Measurements from ENCODE around the gene SNRNP25. TPM values are rescaled to one million over a fixed set of nuclear protein-coding genes. Genes with fewer than 3 reads are reported as not detected.

SNRNP25 gene
- total RNA-seq, 1 donor: 15.8 TPM

- no peak for DNase-seq (ENCODE audit: low read depth)
- no peak overlapping the region for H3K4me3 ChIP-seq (ENCODE audit: low read depth, low read length)
- TF ChIP-seq CTCF (IDR thresholded peaks at IDR 0.05; ENCODE audit: insufficient read depth, low read length): no peak
These were observed 14.4 kb upstream of the SNRNP25 start for GRCh38 chr16:38941-39892.

- DNase-seq (ENCODE audit: low read depth): no peak
- no peak for TF ChIP-seq CTCF (IDR thresholded peaks at IDR 0.05; ENCODE audit: insufficient read depth, low read length)
- H3K4me3 ChIP-seq (ENCODE audit: low read depth, low read length): no peak overlapping the region
These were observed 12.1 kb upstream of the SNRNP25 start for GRCh38 chr16:41439-42068.

- no peak for DNase-seq (ENCODE audit: low read depth)
- no peak overlapping the region for H3K4me3 ChIP-seq (ENCODE audit: low read depth, low read length)
- TF ChIP-seq CTCF (IDR thresholded peaks at IDR 0.05; ENCODE audit: insufficient read depth, low read length): no peak
These were observed 11.6 kb upstream of the SNRNP25 start for GRCh38 chr16:42069-42457.

GRCh38 chr16:42691-43090 lies 10.9 kb upstream of the SNRNP25 start:
- H3K4me3 ChIP-seq (ENCODE audit: low read depth, low read length): no peak overlapping the region
- no peak for DNase-seq (ENCODE audit: low read depth)
- no peak for TF ChIP-seq CTCF (IDR thresholded peaks at IDR 0.05; ENCODE audit: insufficient read depth, low read length)

GRCh38 chr16:43294-43693 lies 10.3 kb upstream of the SNRNP25 start:
- no peak for TF ChIP-seq CTCF (IDR thresholded peaks at IDR 0.05; ENCODE audit: insufficient read depth, low read length)
- no peak overlapping the region for H3K4me3 ChIP-seq (ENCODE audit: low read depth, low read length)
- no peak for DNase-seq (ENCODE audit: low read depth)

- no peak for TF ChIP-seq CTCF (IDR thresholded peaks at IDR 0.05; ENCODE audit: insufficient read depth, low read length)
- no peak overlapping the region for H3K4me3 ChIP-seq (ENCODE audit: low read depth, low read length)
- no peak for DNase-seq (ENCODE audit: low read depth)
These were observed 9.0 kb upstream of the SNRNP25 start for GRCh38 chr16:44655-45054.
